HG03095 (cell line): ENCODE results near the gene MAN2B2.
"Not testable (repeated sequence)": the region's sequence is repeated elsewhere in the genome, so short reads cannot be mapped to it uniquely, and the experiment has no call there.

Experiments
- ATAC-seq: cut with Tn5 transposase; IDR thresholded peaks from one replicate; pipeline ENCODE4 v1.9.1; 2021; ENCODE audit warnings: moderate library complexity; ENCODE audit not compliant: unreplicated experiment

MAN2B2 gene

GRCh38 chr4:6665320-6665654 lies 90.3 kb downstream of the MAN2B2 start:
- no peak for ATAC-seq

- no peak for ATAC-seq
These were observed 93.4 kb downstream of the MAN2B2 start for GRCh38 chr4:6668391-6668790.

GRCh38 chr4:6671648-6672047 lies 96.7 kb downstream of the MAN2B2 start:
- no peak for ATAC-seq

- no peak for ATAC-seq
These were observed 97.1 kb downstream of the MAN2B2 start for GRCh38 chr4:6672131-6672530.

GRCh38 chr4:6672541-6673190 lies 97.7 kb downstream of the MAN2B2 start:
- ATAC-seq: not testable (repeated sequence)
